Loucy (cell line): Measurements from ENCODE around the gene SLX4IP.

Experiments
- H2AFZ ChIP-seq: fragments of 200-600 bp; sonication (generic); 2 replicates; pipeline ENCODE4 v1.6.0; 2016; ENCODE audit warnings: antibody characterized with exemption, mild to moderate bottlenecking, low read length, moderate library complexity
- H3F3A ChIP-seq: fragments of 200-600 bp; 2 replicates; pipeline ENCODE4 v1.6.0; 2016; ENCODE audit warnings: antibody characterized with exemption, low read depth, mild to moderate bottlenecking
- H3K27me3 ChIP-seq: fragments of 200-600 bp; sonication (generic); 2 replicates; pipeline ENCODE4 v1.6.1; 2014; ENCODE audit warnings: low read length, mild to moderate bottlenecking; ENCODE audit not compliant: insufficient read depth, poor library complexity, severe bottlenecking
- H3K36me3 ChIP-seq: fragments of 200-600 bp; sonication (generic); 2 replicates; pipeline ENCODE4 v1.6.1; 2016; ENCODE audit warnings: low read length; ENCODE audit not compliant: insufficient read depth
- H3K4me1 ChIP-seq: fragments of 200-600 bp; sonication (generic); 2 replicates; pipeline ENCODE4 v1.5.1; 2014; ENCODE audit warnings: low read length, mild to moderate bottlenecking; ENCODE audit not compliant: insufficient read depth, poor library complexity, severe bottlenecking
- H3K4me2 ChIP-seq: fragments of 200-600 bp; sonication (generic); 2 replicates; pipeline ENCODE4 v1.6.0; 2014; ENCODE audit warnings: antibody characterized with exemption, low read length, low read depth, mild to moderate bottlenecking; ENCODE audit not compliant: poor library complexity, severe bottlenecking
- H3K4me3 ChIP-seq: fragments of 200-600 bp; sonication (generic); 2 replicates; pipeline ENCODE4 v1.5.1; 2014; ENCODE audit warnings: low read length, mild to moderate bottlenecking, mixed read lengths; ENCODE audit not compliant: poor library complexity, severe bottlenecking
- H3K79me2 ChIP-seq: fragments of 200-600 bp; sonication (generic); 2 replicates; pipeline ENCODE4 v1.6.1; 2014; ENCODE audit warnings: low read length; ENCODE audit not compliant: insufficient read depth
- H3K9ac ChIP-seq: fragments of 200-600 bp; sonication (generic); 2 replicates; pipeline ENCODE4 v1.6.0; 2014; ENCODE audit warnings: mild to moderate bottlenecking, low read depth, low read length, moderate library complexity; ENCODE audit not compliant: poor library complexity, severe bottlenecking
- H3K9me2 ChIP-seq: fragments of 200-600 bp; sonication (generic); replicated peaks from 2 replicates; pipeline ENCODE4 v1.6.1; 2016; ENCODE audit warnings: low read depth, low read length, mixed read lengths
- H3K9me3 ChIP-seq: fragments of 200-600 bp; sonication (generic); 2 replicates; pipeline ENCODE4 v1.6.1; 2014; ENCODE audit warnings: mild to moderate bottlenecking, antibody characterized with exemption, low read length, low read depth; ENCODE audit not compliant: insufficient read depth
- H4K20me1 ChIP-seq: fragments of 200-600 bp; sonication (generic); 2 replicates; pipeline ENCODE4 v1.6.0; 2014; ENCODE audit warnings: antibody characterized with exemption, low read length, mild to moderate bottlenecking; ENCODE audit not compliant: insufficient read depth, poor library complexity, severe bottlenecking
- CTCF ChIP-seq: fragments of 200-600 bp; sonication (generic); conservative IDR thresholded peaks from 2 replicates; pipeline ENCODE4 v1.5.1; 2014; ENCODE audit warnings: mild to moderate bottlenecking, antibody characterized with exemption, low read length
- EZH2phosphoT487 ChIP-seq: fragments of 200-600 bp; IDR thresholded peaks from 2 replicates; pipeline ENCODE4 v1.6.1; 2018; ENCODE audit warnings: antibody characterized with exemption, mild to moderate bottlenecking, moderate library complexity, borderline replicate concordance

Gene SLX4IP

GRCh38 chr20:10651227-10651990 is 216.3 kb downstream of the SLX4IP start:
- Histone ChIP-seq H3K4me1 (no peaks in the 10 kb centered on the region), H2AFZ (no peak overlapping the region), H3K4me2 (no peak overlapping the region), H3K9ac (no peak overlapping the region), H3K27me3 (no peaks in the 10 kb centered on the region), H3K4me3 (no peak overlapping the region), H4K20me1 (no peaks in the 10 kb centered on the region), H3K9me2 (no peaks in the 10 kb centered on the region), H3F3A (no peaks in the 10 kb centered on the region), H3K79me2 (no peaks in the 10 kb centered on the region), H3K36me3 (no peaks in the 10 kb centered on the region), H3K9me3 (no peaks in the 10 kb centered on the region)
- TF ChIP-seq EZH2phosphoT487 (no peak), CTCF (no peak)

- Histone ChIP-seq H3K9ac (no peak overlapping the region), H3K27me3 (no peaks in the 10 kb centered on the region), H3K36me3 (no peaks in the 10 kb centered on the region), H3K4me1 (no peaks in the 10 kb centered on the region), H3K4me3 (no peak overlapping the region), H2AFZ (no peak overlapping the region), H3K9me3 (no peaks in the 10 kb centered on the region), H4K20me1 (no peaks in the 10 kb centered on the region), H3F3A (no peaks in the 10 kb centered on the region), H3K79me2 (no peaks in the 10 kb centered on the region), H3K9me2 (no peaks in the 10 kb centered on the region), H3K4me2 (no peak overlapping the region)
- TF ChIP-seq CTCF = no peak
- TF ChIP-seq EZH2phosphoT487 = no peak
These were observed 217.1 kb downstream of the SLX4IP start for GRCh38 chr20:10652185-10652584.

GRCh38 chr20:10652660-10653261 is 217.7 kb downstream of the SLX4IP start:
- Histone ChIP-seq H3K9me2 (no peaks in the 10 kb centered on the region), H3K79me2 (no peaks in the 10 kb centered on the region), H4K20me1 (no peaks in the 10 kb centered on the region), H3K9ac (no peak overlapping the region), H3K4me1 (no peaks in the 10 kb centered on the region), H3K27me3 (no peaks in the 10 kb centered on the region), H2AFZ (no peak overlapping the region), H3K4me2 (no peak overlapping the region), H3K36me3 (no peaks in the 10 kb centered on the region), H3K4me3 (no peak overlapping the region), H3K9me3 (no peaks in the 10 kb centered on the region), H3F3A (no peaks in the 10 kb centered on the region)
- TF ChIP-seq EZH2phosphoT487 (no peak), CTCF (no peak)
